Mammary epithelial cell (primary cell): Measurements from ENCODE around the gene ZPLD1.

ENCODE experiments used
- EZH2 ChIP-seq: IDR thresholded peaks from 2 replicates; pipeline ENCODE4 v1.6.1; 2012; ENCODE audit warnings: low read length, inconsistent platforms, borderline replicate concordance
- TF ChIP-seq, protein P1 (sequence below), 2 donors: IDR thresholded peaks in 1 of 2; conservative IDR thresholded peaks in 1 of 2; 2 replicates each; pipeline ENCODE4 v1.5.1; 2011 to 2012; ENCODE audit warnings: inconsistent platforms in 2 of 2, low read length in 2 of 2, mild to moderate bottlenecking in 2 of 2, control low read depth in 1 of 2, low read depth in 1 of 2; ENCODE audit not compliant: insufficient read depth in 1 of 2; ENCODE audit errors: extremely low read depth in 1 of 2

GRCh38 chr3:102443021-102443420 lies 8.2 kb downstream of the ZPLD1 start:
- TF ChIP-seq, protein P1, sequence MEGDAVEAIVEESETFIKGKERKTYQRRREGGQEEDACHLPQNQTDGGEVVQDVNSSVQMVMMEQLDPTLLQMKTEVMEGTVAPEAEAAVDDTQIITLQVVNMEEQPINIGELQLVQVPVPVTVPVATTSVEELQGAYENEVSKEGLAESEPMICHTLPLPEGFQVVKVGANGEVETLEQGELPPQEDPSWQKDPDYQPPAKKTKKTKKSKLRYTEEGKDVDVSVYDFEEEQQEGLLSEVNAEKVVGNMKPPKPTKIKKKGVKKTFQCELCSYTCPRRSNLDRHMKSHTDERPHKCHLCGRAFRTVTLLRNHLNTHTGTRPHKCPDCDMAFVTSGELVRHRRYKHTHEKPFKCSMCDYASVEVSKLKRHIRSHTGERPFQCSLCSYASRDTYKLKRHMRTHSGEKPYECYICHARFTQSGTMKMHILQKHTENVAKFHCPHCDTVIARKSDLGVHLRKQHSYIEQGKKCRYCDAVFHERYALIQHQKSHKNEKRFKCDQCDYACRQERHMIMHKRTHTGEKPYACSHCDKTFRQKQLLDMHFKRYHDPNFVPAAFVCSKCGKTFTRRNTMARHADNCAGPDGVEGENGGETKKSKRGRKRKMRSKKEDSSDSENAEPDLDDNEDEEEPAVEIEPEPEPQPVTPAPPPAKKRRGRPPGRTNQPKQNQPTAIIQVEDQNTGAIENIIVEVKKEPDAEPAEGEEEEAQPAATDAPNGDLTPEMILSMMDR (conservative IDR thresholded peaks at IDR 0.05 in 1 of 2, IDR thresholded peaks at IDR 0.05 in 1 of 2; ENCODE audit: extremely low read depth in 1 of 2, insufficient read depth in 1 of 2, low read depth in 1 of 2, low read length in 2 of 2), result no peak
- no peak for TF ChIP-seq EZH2
